Lung (tissue), 12 donors: ENCODE measurements around the gene RPH3AL. TPM values are rescaled to one million over a fixed set of nuclear protein-coding genes. Genes with fewer than 3 reads are reported as not detected.

Experiments used
- ATAC-seq: fragments of 200-7000 bp; cut with Tn5 transposase; one replicate; pipeline ENCODE4 v1.9.1; 2020; ENCODE audit warnings: moderate number of reproducible peaks; ENCODE audit not compliant: insufficient read depth, low FRiP score
- DNase-seq, 3 donors: peaks; one replicate each; pipeline ENCODE4 v3.0.0-alpha.2; 2013 to 2017
- H3K27ac ChIP-seq, 2 donors: one replicate each; pipeline ENCODE4 v1.5.1; 2013; ENCODE audit warnings: mild to moderate bottlenecking in 2 of 2, moderate library complexity in 2 of 2, control low read depth in 1 of 2, inconsistent platforms in 1 of 2, low read depth in 1 of 2, low read length in 1 of 2
- H3K27me3 ChIP-seq, 3 donors: one replicate each; pipeline ENCODE4 v1.5.1; 2013; ENCODE audit warnings: low read length in 2 of 3; ENCODE audit not compliant: control insufficient read depth in 3 of 3, insufficient read depth in 3 of 3
- H3K36me3 ChIP-seq, 4 donors: one replicate each; pipeline ENCODE4 v1.5.1; 2013; ENCODE audit warnings: low read length in 4 of 4, mild to moderate bottlenecking in 1 of 4, moderate library complexity in 1 of 4; ENCODE audit not compliant: control insufficient read depth in 4 of 4, insufficient read depth in 4 of 4
- H3K4me1 ChIP-seq, 5 donors: one replicate each; pipeline ENCODE4 v1.5.1; 2013; ENCODE audit warnings: low read length in 5 of 5, mild to moderate bottlenecking in 2 of 5, moderate library complexity in 1 of 5; ENCODE audit not compliant: control insufficient read depth in 5 of 5, insufficient read depth in 5 of 5
- H3K4me3 ChIP-seq: one replicate; pipeline ENCODE4 v1.5.1; 2013; ENCODE audit warnings: mild to moderate bottlenecking, control low read depth, moderate library complexity
- H3K9ac ChIP-seq, 2 donors: one replicate each; pipeline ENCODE4 v1.5.1; 2013; ENCODE audit warnings: low read length in 2 of 2, control low read depth in 1 of 2; ENCODE audit not compliant: insufficient read depth in 1 of 2
- H3K9me3 ChIP-seq, 4 donors: one replicate each; pipeline ENCODE4 v1.5.1; 2013; ENCODE audit warnings: low read length in 3 of 4, mild to moderate bottlenecking in 1 of 4, moderate library complexity in 1 of 4; ENCODE audit not compliant: control insufficient read depth in 4 of 4, insufficient read depth in 3 of 4
- CTCF ChIP-seq: IDR thresholded peaks from 2 replicates; pipeline ENCODE4 v1.5.1; 2012; ENCODE audit warnings: mild to moderate bottlenecking; ENCODE audit errors: control extremely low read depth, extremely low read depth
- WGBS, 2 donors: extraction: QIAGEN DNeasy Blood & Tissue Kit; methylation state at CpG; one replicate each; pipeline ENCODE4 v1.1.7; 2013; 5-methylcytosine and 5-hydroxymethylcytosine counted together
- polyA plus RNA-seq, 2 donors: library from polyadenylated mRNA; stranded (reverse); fragments of 200-250 nt; gene quantifications; one replicate each; pipeline ENCODE4 v1.2.1, GENCODE V29; 2013
- total RNA-seq, 2 donors: library from RNA; depleted of rRNA in 1 of 2; stranded (reverse); fragments of >200 nt in 1 of 2; gene quantifications; one replicate each; pipeline ENCODE4 v1.2.1, GENCODE V29; 2014 to 2021
- donor health status: control.
- donor health status: control.
- donor health status: Bipolar disorder and iron deficiency.
- donor health status: healthy.
- donor health status: DM: yes; HTN: yes; CAD: no.

The RPH3AL gene
- total and polyA plus RNA-seq, 4 donors = 19.5 to 76.6 (median 21.6) TPM

GRCh38 chr17:205817-206216 is 146.8 kb downstream of the RPH3AL start:
- Histone ChIP-seq H3K36me3 (peaks cover 0 to 2% (median 0%) of the 10 kb centered on the region in 4 donors), H3K27me3 (no peaks in the 10 kb centered on the region), H3K4me1 (no peaks in the 10 kb centered on the region), H3K9ac (no peak overlapping the region), H3K27ac (no peak overlapping the region), H3K4me3 (no peak overlapping the region), H3K9me3 (no peaks in the 10 kb centered on the region)
- ATAC-seq (no peak), DNase-seq (no peak)
- WGBS, 2 donors = 90 to 91% methylated on average over 6 of the region's 6 CpGs
- no peak for TF ChIP-seq CTCF

- TF ChIP-seq CTCF = no peak
- Histone ChIP-seq H3K36me3 (no peaks in the 10 kb centered on the region), H3K27me3 (no peaks in the 10 kb centered on the region), H3K9me3 (no peaks in the 10 kb centered on the region), H3K4me3 (no peak overlapping the region), H3K4me1 (peaks cover 0 to 5% (median 0%) of the 10 kb centered on the region in 5 donors), H3K9ac (no peak overlapping the region), H3K27ac (no peak overlapping the region)
- DNase-seq = no peak
- ATAC-seq = no peak
- WGBS, 2 donors = 38 to 52% methylated on average over 10 of the region's 10 CpGs
Measured at GRCh38 chr17:205148-205669, 147.4 kb downstream of the RPH3AL start.

GRCh38 chr17:204427-205147 is 148.0 kb downstream of the RPH3AL start:
- DNase-seq = no peak

More at GRCh38 chr17:204427-205147, 148.0 kb downstream of the RPH3AL start:
- Histone ChIP-seq H3K27ac (no peak overlapping the region), H3K9me3 (no peaks in the 10 kb centered on the region), H3K9ac (no peak overlapping the region), H3K4me1 (peaks cover 0 to 11% (median 0%) of the 10 kb centered on the region in 5 donors), H3K27me3 (no peaks in the 10 kb centered on the region), H3K4me3 (no peak overlapping the region), H3K36me3 (no peaks in the 10 kb centered on the region)
- WGBS, 2 donors = 45 to 58% methylated on average over 11 of the region's 11 CpGs
- TF ChIP-seq CTCF = no peak
- no peak for ATAC-seq
